C4-2B (cell line): ENCODE data around the gene SRRM2.

Experiments used
- ZFX ChIP-seq: fragments of 450-650 bp; IDR thresholded peaks from 2 replicates; pipeline ENCODE4 v1.6.1; 2017
- TF ChIP-seq, protein P1 (sequence below): fragments of 450-650 bp; conservative IDR thresholded peaks from 2 replicates; pipeline ENCODE4 v1.5.1; 2017; ENCODE audit warnings: mild to moderate bottlenecking

DNA sequence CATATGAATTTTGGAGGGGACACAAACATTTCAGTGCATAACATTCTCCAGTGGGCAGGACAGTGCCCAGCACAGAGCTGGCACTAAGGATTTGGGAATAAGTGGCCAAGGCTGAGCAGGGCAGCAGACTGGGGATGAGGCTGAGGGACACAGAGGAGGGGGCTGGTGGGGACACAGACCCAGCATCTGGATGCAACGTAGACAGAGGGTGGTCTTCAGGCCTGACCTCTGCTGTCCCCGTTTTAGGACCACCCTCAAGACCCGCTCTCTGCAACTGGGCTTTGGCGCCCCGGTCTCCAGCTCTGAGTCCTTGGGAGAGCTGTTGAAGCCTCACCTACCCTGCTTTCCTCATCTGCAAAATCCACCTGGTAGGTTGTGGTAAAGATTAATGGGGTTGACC, 38.2 kb downstream of the SRRM2 start:
- TF ChIP-seq, protein P1, sequence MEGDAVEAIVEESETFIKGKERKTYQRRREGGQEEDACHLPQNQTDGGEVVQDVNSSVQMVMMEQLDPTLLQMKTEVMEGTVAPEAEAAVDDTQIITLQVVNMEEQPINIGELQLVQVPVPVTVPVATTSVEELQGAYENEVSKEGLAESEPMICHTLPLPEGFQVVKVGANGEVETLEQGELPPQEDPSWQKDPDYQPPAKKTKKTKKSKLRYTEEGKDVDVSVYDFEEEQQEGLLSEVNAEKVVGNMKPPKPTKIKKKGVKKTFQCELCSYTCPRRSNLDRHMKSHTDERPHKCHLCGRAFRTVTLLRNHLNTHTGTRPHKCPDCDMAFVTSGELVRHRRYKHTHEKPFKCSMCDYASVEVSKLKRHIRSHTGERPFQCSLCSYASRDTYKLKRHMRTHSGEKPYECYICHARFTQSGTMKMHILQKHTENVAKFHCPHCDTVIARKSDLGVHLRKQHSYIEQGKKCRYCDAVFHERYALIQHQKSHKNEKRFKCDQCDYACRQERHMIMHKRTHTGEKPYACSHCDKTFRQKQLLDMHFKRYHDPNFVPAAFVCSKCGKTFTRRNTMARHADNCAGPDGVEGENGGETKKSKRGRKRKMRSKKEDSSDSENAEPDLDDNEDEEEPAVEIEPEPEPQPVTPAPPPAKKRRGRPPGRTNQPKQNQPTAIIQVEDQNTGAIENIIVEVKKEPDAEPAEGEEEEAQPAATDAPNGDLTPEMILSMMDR: no peak
- no peak for TF ChIP-seq ZFX
